Astrocyte of the cerebellum (primary cell): ENCODE data around the gene ATP6V0B.

Source experiments
- DNase-seq: peaks from one replicate; pipeline ENCODE4 v3.0.0-alpha.2; 2011; ENCODE audit warnings: low read depth
- H3K4me3 ChIP-seq: 2 replicates; pipeline ENCODE4 v1.5.1; 2011; ENCODE audit warnings: mild to moderate bottlenecking, low read depth, low read length, moderate library complexity
- CTCF ChIP-seq: IDR thresholded peaks from 2 replicates; pipeline ENCODE4 v1.5.1; 2012; ENCODE audit warnings: low read length, low read depth, moderate library complexity, mild to moderate bottlenecking; ENCODE audit errors: missing control alignments
- in situ Hi-C: cut with HindIII; loops from 2 replicates; pipeline ENCODE4 v1.10.0; 2017; ENCODE audit warnings: low sequenced_read_pairs

The ATP6V0B gene

GRCh38 chr1:43965316-43965715 lies 9.4 kb upstream of the ATP6V0B start:
- no peak overlapping the region for H3K4me3 ChIP-seq
- DNase-seq: no peak
- in situ Hi-C loops: no loop called here
- no peak for TF ChIP-seq CTCF

DNA sequence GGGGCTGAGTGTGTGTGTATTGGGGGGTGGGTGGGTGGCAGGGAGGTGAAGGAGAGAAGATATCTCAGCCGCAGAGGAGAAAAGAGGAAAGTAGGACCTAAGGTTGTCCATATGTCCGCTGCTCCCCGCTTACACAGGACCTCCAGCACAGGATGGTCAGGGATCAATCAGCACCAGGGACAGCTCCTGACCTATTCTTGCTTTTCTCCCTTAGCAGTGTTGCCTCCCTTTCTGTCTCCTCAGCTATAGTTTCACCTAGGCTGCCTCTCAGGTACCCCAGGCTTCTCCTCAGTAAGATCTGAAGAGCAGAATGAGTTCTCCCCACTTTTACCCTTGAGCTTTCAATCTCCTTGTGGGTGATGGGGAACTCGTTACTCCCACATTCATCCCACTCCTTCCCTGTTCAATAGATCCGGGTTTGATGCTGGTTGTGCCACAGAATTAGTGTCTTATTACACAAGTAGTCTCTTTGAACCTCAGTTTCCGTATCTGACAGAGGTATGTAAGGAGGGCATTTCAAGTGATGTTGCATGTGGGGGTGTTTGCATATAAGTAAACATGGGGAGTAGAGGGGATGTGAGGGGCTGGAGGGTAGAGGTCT lies 6.3 kb upstream of the ATP6V0B start:
- peak; percentile 11 for DNase-seq
- in situ Hi-C loops: no loop called here
- H3K4me3 ChIP-seq: no peak overlapping the region
- TF ChIP-seq CTCF: no peak

GRCh38 chr1:43969416-43969745 lies 5.4 kb upstream of the ATP6V0B start:
- no peak for TF ChIP-seq CTCF
- in situ Hi-C loops: no loop called here
- H3K4me3 ChIP-seq: peak overlapping the region; percentile 96
- no peak for DNase-seq

- TF ChIP-seq CTCF: peak; percentile 14
- peak within 1 kb of the TSS; percentile 96 for H3K4me3 ChIP-seq
- DNase-seq: peak; percentile 93
- in situ Hi-C loops: loop anchor here (5.0 to 10.0 kb wide), 2 partner anchors 55 to 203 kb away; no protein-coding TSS in a partner anchor
These were observed 4.9 kb upstream of the ATP6V0B start, which contains the start of gene DPH2 for GRCh38 chr1:43969746-43970466. DPH2 (plus strand) TSS chr1:43970010; CDS start chr1:43970176, 166 bp downstream.

GRCh38 chr1:43970502-43970901 lies 4.3 kb upstream of the ATP6V0B start:
- H3K4me3 ChIP-seq: peak overlapping the region; percentile 96
- TF ChIP-seq CTCF: no peak
- no peak for DNase-seq
- in situ Hi-C loops: loop anchor here (5.0 to 10.0 kb wide), 2 partner anchors 54 to 203 kb away; no protein-coding TSS in a partner anchor

DNA sequence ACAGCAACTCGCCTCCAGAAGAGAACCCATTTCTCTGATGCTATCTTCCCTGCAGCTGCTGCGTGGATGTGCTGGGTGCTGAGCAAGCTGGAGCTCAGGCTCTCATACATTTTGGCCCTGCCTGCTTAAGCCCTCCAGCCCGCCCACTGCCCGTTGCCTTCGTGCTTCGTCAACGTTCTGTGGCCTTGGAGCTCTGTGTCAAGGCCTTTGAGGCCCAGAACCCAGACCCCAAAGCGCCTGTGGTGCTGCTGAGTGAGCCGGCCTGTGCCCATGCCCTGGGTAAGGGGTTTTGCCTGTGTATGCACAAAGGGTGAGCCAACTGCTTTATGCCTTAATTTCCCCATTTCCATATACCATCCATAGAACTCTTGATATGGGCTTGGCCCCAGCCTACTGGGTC lies 3.8 kb upstream of the ATP6V0B start:
- no peak for TF ChIP-seq CTCF
- DNase-seq: no peak
- H3K4me3 ChIP-seq: peak overlapping the region; percentile 96
- in situ Hi-C loops: loop anchor here (5.0 to 10.0 kb wide), 2 partner anchors 54 to 204 kb away; no protein-coding TSS in a partner anchor
